ENCODE measurements around the gene LYPD1.

The LYPD1 gene

DNA sequence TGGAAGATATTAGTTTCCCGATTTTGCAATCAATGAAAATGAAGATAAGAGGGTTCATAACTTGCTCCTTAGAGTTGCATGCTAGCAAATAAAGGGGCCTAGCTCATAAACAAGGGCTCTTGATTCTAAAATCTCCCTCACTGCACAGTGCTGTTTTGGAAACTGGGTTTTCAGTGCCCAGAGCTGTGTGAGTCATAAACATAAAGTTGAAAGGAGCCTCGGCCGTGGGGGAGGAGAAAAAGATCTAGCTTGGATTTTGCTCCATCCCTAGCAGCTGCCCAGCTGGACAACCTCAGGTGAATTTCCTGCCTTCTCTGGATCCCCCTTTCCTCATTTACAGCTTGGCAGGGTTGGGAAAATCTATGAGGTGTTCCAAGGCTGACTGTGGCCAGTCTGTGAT is 42.5 kb downstream of the LYPD1 start:
- DNase-seq, result no peak

DNA sequence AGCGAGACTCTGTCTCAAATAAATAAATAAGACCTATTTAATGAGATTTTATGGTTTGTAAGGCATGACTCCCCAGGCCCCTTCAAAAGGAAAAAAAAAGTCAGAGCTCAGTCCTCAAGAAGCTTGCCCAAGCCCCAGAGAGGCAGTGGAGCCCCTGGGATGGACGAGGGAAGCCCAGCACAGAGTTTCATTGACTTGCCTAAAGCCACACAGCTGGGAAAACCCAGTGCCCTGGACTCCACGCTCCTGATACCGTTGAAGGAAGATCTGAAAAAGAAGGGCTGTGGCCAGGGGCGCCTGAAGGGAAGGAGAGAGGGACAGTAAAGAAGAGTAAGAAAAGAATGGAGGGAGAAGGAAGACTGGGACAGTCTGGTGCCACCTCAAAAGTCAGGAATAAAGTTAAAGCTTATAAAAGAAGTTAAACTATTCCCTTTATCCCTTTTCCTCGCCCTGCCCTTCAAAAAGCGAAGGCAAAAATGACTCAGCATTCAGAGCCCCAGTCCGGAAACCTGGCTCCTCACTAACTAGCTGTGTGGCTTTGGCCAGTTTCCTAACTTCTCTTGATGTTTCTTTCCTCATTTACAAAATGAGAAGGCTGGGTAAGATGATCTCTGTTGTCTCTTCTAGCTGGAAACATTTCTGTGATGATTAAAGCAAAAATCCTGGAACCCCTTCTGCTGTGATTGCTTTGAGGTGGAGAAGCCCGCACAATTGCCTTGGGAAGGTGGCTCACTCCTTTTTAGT is 46.7 kb downstream of the LYPD1 start:
- no peak for DNase-seq

DNA sequence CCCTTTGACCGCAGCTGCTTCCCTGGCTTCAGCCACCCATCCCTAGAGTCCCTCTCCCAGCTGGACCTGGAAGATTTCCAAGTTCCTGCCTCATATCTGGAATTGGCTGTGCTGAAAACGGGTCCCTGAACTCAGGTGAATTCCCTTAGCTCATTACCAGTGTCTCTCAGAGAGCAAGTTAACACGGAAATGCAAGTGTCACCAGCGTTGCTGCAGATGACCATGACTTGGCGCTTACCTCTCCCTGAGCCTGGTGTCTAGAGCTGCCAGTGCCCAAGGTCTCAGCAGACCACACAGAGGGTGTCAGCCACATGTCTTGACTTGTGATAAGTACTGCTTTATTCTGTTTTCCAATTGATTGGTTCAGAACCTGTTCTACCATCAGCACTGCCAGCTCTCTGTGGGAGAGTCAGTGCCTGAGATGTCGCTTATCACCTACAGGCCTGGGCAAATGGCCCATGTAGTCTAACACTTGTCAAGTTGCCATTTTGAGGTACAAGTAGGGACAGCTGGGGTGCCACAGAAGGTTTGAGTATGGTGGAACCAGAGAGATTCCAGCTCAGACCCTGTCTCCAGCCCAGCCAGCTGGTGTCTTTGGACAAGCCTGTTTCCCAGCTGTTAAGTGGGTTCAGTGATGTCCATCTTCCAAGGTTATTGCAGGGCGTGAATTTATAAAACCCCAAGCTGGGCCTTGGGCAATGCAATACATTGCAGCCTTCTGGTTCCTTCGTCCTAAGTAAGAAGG is 48.7 kb downstream of the LYPD1 start:
- DNase-seq, result no peak

DNA sequence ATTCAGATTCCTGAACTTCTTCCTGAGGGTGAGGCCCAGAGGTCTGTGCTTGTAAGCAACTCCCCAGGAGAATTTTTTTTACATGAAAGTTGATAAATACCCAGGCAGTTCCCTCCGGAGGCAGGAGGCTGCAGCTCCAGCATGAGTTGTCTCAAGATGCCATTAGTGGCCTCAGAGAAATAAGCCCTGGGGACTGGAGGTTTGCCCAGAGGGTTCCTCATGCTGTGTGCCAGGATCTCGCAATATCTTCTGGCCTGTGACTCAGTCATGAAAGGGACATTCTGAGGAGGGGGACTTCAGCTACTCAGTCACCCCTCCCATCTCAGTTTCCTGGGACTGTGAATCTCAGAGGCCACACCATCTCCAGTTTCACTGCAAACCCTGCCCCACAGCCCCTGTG is 49.9 kb downstream of the LYPD1 start:
- DNase-seq, result no peak

DNA sequence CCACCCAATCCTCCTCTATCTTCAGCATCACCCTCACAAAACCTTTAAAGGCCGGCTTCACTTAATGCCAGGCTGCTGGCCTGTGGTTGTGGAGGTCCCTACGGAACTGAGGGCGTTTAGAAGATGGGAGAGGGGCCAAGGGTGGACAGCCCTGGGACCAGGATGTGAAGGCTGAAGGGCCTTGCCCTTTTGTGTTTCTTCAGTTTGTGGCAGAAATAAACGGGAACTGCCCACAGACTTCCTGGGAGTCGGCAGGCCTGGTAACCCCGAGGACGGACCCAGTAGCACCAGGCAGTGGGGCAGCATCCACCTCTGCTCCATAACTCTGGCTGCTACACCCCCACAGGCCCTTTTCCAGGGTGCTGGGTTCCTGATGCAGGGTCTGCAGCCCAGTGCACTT is 51.3 kb downstream of the LYPD1 start:
- DNase-seq, result no peak

DNA sequence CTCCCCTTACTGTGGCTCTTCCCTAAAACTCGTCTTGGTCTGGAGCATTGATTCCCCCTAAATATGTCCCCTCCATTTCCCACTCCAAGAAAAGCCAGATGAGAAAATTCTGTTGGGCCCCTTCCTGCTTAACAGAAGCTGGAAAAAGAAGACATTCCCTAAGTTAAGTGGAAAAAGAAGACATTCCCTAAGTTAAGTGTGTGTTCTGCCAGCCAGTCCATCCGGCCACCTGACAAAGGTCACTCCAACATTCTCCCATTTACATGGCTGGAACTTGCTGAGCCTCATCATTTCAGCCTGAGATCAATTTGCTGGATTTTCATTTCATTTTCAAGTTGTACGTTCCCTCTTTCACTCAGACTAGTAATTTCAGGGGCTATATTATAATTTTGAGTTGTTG is 52.0 kb downstream of the LYPD1 start:
- no peak for DNase-seq

DNA sequence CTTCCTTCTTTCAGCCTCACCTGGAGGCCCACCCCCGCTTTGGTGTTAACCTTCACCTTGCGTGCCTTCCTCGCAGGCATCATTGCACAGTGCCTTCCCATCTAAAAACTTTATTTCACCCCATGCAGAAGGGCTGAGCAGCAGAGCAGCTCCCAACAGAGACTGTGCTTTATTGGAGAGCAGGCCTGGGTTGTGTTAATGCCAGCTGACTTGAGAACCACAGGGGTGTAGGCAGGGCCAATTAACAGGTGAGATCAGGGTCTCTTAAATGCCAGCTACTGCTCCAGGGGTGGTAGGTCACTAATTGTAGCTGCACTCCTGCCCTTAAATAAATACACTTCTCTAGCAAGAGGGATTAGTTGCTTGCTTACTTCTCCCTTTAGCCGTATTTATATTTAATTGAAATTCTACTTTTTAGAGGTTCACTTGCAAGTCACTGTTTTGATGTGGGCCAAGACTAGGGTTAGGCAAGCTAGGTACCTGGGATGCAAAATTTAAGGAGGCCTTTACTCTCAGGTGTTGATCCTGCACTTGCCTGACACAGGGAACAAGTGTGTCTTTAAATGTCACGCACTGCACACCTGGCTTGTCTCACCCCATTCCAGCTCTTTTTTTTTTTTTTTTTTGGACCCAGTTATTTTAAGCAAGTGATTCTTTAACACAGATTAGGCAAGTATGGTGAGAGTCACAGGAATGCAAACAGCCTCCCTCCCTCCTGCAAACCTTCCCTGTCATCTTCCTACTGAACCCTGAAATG is 54.5 kb downstream of the LYPD1 start:
- no peak for DNase-seq

DNA sequence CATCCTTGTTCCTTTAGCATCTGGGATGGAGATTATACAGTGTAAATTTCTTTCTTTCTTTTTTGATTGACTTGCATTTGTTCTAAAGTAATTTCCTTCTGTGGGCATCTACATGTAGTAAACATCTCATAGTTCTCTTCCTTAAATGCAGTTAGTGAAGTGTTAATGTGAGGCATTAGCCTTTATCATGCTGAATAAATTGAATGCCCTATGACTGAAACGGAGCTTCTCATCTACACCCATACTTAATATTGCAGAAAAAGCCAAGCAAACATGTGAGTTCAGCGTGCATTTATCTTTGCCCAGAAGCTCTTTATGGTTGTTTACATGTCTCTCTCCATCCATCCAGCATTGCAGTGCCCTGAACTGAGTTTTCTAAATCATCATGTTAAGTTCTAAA is 58.3 kb downstream of the LYPD1 start:
- no peak for DNase-seq

DNA sequence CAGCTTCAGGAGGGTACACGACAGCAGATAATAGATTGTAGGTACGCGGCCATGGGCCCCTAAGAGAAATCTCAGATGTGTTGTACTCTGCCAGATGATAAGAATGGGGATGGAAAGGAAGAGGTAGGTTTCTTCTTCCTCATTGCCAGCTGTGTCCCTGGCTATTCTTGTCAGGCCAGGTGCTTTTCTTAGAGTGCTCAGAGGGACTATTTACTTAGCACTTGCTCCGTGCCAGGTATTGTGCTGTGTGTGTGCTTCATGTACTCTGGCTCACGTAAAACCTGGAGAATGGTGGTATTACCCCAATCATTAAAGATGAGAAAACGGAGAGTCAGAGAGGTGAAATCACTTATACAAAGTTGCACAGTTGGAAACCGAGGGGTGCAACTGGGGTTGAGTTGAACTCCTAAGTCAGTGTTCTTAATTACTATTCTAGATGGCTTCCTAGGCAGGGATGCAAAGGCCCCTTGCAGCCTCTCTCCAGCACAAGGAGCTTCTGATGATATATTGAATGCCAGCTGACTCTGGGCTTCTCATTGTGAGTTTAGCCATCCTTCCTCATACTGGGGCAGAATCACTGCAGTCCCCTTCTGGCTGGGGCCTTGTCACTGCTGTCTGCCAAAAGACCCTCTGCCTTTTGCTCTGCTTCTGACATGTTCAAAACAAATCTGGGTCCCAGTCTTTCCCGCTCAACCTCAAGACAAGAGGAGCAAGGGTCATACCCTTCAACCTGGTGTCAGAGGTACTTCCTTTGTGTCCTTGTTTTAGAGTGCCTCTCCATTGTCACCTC is 60.7 kb downstream of the LYPD1 start:
- DNase-seq, result no peak

DNA sequence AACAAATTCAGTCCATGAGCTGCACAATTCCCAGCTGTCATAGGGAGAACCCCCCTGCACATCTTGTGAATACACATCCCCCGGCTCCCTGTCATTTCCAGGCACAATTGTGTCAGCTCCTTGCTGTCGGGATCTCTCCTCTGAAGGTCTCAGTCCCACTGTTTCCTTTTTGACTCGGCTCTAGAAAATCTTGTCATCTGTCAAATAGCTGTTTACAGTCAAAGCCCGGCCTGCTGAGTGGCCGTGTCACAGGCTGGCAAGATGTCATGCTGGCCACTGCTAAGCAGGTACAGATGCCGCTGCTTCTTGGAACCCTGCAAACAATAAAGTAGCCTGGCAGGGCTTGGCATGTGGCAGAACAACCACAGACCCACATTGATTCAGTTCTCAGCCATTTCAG is 61.7 kb downstream of the LYPD1 start:
- DNase-seq, result no peak

DNA sequence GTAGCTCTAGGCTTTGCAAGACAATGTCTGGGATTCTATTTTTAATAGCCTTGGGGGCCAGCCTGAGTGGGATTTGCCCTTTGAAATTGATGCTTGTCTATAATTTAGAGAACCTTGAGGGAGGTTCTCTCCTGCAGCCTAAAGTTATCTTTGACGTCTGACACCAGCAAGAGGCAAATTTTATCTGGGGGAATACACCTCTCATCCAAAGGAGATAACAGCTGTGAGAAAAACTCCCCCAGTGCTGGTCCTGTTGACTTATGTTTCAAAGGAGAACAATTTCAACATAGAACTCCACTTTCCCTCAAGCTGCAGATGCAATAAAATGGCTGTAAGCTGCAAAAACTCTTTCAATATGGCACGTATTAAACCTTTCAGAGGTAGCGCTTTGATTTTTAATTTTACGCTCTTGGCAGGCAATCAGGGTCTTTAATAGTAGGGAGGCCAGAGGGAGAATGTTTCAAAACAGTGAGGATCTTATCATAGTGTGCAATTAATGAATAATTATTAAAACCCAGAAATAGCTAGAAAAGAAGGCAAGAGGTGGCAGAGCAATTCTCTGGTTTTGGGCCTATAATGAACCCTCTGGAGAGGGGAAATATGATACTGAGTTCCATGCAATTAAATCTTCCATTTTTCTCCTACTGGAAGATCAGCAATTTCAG is 62.4 kb downstream of the LYPD1 start:
- no peak for DNase-seq

DNA sequence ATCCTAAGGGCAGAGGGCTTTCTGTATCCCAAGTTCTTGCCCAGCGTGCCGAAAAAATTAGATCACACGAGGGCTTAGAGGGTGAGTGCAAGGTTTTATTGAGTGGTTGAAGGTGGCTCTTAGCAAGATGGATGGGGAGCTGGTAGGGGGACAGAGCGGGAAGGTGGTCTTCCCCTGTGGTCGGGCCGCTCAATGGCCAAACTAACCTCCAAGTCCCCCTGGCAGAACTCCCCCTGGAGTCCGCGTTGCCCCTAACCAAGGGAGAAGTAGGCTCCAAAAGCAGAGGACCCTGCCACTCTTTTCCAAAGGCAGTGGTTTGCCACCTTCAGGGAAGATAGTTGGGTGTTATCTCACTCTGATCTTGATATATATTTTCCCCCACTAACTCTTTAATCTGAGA is 63.4 kb downstream of the LYPD1 start:
- DNase-seq, result no peak

DNA sequence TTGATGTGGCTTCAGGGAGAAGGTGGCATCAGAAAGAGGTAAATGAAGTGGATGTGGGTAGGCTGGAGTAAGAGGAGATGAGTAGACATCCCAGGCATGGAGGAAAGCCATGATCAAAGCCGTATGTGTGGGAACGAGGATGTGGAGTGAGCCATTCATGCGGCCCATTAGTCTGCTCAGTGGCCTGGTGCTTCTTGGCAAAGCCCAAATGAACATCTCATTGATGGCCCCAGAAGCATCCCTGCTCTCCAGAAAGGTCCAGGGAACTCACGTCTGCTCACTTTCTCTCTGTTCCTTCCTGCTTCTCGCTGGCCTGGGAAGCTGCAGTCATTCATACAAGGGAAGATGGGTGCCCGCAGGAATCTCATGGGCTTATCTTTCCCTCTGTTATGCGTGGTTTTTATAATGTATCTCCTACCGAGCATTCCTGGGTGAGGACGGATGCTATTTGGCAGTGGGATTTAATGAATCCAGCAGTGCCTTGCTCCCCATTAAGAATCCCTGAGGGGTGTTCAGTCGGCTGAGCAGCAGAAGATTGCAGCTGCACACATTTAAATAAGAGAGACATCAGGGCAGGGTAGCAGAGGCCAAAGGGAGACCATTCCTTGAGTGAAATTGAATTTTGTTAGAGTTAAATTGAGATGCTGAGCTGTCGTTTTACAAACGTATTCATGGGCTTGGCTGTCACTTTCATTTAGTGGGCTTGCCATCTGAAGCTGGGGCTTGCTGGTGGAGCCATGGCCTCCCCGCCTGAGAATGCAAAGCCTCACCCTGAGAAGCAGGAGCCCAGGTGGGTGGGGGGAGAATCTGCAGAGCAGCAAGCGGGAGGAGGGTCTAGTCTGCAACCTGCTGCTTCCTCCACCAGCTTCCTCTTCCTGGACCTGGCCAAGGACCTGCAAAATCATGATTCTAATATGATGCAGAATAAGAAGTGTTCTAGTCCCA is 64.5 kb downstream of the LYPD1 start:
- no peak for DNase-seq

DNA sequence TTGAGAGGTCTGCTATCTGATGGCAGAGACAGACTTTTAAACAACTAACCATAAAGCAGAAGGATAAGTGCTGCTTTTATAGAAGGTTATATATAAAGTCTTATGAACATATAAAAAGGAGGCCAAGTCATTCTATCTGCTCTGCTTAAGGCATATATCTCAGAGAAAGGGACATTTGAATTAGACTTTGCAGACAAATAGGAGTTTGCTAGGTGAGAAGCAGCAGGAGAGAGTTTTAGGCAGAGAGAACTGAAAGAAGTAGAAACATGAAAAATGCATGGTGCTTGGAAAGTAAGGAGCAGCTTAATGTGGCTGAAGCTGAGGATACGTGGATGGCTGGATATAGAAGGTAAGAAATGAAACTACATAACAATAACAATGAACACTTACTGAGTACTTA is 65.4 kb downstream of the LYPD1 start:
- no peak for DNase-seq

DNA sequence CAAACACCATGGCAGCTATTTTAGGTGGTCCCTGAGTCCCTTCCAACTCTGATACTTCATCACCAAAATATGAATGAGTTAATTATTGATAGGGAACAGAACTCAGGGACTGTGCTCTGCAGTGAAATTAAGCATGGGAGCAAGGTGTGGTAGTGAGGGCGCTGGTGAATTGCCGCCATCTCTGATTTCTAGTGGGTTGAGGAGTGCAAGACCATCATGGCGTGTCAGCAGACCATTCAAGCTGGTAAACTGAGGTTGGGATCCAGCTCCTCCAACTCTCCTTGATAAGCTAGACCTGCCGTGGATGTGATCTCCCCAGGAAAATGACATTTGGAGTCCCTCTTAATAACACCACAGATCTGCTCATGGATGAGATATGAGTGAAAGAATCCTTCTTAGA is 70.4 kb downstream of the LYPD1 start:
- no peak for DNase-seq

DNA sequence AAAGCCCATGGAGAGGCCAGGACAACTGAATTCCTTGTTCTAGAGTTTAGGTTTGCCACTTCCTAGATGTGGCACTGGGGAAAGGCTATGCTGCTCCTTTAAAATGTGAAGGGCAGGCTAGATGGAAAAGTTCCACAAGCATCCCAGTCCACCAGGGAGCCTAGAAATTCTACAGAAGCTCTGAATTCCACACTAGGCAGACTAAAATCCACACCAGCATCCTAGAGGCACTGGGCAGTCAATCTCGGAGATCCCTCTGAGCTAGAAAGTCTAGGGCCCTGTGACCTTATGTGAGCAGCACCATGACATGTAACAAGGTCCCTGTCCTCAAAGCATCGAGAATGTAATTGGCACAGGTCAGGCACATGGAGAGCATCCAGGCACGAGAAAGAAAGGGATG is 71.5 kb downstream of the LYPD1 start:
- DNase-seq, result no peak

DNA sequence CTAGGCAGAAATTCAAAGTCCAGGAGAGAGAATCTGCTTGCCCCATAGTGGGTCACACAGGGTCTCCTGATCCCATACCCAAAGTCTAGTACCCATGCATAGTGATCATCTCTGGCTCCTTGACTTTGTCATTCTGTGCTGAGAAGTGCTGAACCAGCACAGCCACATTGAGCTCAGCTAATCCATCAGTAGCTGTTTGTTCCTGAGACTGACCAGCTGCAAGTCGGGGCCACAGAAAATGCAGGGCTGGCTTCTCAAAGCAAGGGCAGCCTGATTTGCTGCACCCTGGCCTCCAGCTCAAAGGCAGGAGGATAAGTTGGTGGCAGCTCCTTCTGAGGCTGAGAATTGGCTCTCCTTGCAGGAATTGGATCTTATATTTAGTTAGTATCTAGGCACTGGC is 72.2 kb downstream of the LYPD1 start:
- DNase-seq, result no peak

DNA sequence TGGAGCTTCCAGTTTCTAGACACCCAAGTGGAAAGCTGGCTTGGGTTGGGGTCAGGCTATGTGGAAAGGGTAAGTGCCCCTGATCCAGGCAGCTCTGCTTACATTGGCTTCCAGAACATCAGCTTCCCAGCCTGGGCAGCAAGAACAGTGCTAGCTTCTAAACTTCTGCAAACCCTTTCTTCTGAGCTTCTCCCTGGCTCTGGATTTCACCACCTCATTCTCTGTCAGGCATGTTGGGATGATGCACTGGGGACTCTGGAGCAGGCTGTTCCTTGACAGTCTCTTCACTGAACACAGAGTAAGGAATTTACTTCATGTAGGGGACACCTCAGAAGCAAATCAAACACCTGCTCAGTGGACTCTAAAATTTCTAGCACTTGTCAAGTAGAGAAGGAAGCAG is 72.8 kb downstream of the LYPD1 start:
- no peak for DNase-seq

DNA sequence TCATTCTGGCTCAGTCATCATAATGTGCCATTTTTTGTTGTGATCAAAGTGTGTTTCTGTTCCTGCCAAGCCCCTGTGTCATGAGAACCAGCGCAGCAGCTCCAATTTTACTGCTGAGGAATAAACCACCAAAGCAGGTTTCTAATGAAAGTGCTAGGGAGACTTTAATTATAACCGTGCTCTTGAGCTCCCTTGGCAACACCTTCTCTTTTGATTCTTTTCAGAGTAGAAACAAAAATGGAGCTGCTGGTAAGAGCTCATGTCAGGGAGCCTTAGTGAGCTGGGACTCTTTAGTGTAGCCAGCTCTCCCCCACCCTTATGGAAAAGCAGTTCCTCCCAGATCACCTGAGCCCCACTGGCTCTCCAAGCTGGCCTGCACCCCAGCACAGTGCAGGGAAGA is 74.3 kb downstream of the LYPD1 start:
- no peak for DNase-seq

DNA sequence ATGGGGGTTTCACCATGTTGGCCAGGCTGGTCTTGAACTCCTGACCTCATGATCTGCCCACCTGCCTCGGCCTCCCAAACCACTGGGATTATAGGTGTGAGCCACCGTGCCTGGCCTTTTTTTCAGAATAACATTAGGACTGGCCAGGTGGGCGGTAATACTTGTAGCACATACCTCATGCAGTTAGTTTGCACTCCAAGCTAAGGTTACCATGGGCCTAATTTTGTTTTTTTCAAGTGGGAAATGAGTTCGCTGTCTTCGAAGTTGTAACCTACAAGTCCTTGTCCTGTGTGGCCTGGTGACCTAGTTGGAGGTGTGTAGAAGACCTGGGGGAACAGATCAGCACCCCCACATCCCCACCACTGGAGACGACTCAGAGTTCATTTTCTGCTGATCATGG is 74.8 kb downstream of the LYPD1 start:
- DNase-seq, result no peak

Measured in SW 1271 (cell line).